Fibroblast of gingiva (primary cell): Measurements from ENCODE around the gene PLPP1.
A peak's percentile ranks its signal among the peaks of the same experiment; 100 is the strongest.
"Not testable (repeated sequence)": the region's sequence is repeated elsewhere in the genome, so short reads cannot be mapped to it uniquely, and the experiment has no call there.

Experiments used
- DNase-seq: peaks from one replicate; pipeline ENCODE4 v3.0.0-alpha.2; 2011; ENCODE audit warnings: low read depth

The PLPP1 gene

GRCh38 chr5:55546947-55547346, 12.2 kb upstream of the PLPP1 start:
- DNase-seq: no peak

DNA sequence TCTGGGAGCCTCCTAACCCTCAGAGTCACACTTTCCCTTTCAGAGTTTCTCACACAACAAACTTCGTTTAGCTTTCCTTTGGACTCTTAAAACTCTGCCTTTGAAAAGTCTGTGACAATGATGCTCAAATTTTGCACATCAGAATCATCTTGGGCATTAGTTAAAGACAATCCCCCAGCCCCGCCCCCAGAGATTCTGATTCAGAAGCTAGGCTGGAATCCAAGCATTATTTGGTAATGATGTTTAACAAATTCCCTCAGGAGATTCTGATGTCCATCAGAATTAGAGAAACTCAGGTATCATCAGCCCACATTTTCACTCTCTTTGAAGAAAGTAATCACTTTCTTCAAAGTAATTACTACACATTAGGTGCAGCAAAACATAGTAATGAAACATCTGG, 9.6 kb upstream of the PLPP1 start:
- no peak for DNase-seq

- no peak for DNase-seq
These were observed 6.4 kb upstream of the PLPP1 start for GRCh38 chr5:55541056-55541635.

GRCh38 chr5:55540525-55540924, 5.8 kb upstream of the PLPP1 start:
- no peak for DNase-seq

DNA sequence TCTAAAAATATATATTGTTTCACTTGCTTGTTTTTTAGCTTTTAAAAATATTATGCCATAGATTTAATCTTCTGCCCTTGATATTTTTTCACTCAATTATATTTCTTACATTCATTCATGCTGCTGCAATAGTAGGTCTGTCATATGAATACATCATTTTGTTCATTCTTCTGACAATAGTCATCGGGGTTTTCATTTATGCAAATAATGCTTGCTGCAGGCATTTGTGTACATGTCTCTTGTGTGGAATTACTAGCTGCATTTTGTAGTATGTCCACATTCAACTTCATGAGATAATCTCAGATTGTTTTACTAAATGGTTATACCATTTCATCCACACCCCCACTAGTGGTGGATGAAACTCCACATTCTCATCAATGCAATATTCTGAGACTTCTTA, 5.3 kb upstream of the PLPP1 start:
- peak; percentile 48 for DNase-seq

- no peak for DNase-seq
These were observed 3.9 kb upstream of the PLPP1 start for GRCh38 chr5:55538661-55539060.

- DNase-seq: not testable (repeated sequence)
These were observed 2.6 kb upstream of the PLPP1 start for GRCh38 chr5:55537315-55537714.

GRCh38 chr5:55535199-55535905, 588 bp upstream of the PLPP1 start:
- no peak for DNase-seq

GRCh38 chr5:55533521-55534435, 986 bp downstream of the PLPP1 start:
- peak; percentile 13 for DNase-seq

DNA sequence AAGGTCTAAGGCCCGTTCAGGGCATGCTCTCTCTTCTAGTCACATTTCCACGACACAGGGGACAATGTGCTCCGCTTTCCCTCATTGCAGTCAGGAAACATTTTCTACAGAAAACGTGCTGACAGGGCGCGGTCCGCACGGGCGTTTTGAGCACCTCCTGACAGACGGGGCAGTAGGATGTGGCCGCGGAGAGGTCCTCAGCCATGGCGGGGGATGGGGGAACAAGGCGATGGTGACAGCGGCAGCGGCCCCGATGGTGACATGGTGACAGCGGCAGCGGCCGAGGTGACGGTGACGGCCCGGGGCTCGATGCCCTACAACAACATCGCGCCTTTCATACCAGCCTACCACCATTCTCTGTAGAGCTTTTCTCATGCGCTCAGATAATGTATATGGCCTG, 4.1 kb downstream of the PLPP1 start:
- DNase-seq: no peak

DNA sequence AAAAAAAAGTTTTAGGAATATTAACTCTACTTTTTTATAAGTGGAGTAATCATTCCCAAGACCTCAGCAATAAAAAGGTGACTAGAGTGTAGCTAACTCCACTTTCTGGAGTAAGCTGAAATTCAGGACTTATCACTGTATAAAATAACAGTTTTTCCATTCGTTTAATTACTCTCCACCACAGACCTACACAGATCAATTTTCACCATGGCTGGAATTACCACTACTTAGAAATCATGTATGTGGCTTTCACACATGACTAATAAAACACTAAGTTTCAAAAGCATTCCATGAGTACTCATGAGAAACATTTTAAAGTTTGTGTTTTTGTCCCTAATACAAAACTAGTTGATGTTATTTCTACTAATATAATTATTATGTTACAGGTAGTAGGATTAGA, 9.9 kb downstream of the PLPP1 start:
- DNase-seq: no peak

DNA sequence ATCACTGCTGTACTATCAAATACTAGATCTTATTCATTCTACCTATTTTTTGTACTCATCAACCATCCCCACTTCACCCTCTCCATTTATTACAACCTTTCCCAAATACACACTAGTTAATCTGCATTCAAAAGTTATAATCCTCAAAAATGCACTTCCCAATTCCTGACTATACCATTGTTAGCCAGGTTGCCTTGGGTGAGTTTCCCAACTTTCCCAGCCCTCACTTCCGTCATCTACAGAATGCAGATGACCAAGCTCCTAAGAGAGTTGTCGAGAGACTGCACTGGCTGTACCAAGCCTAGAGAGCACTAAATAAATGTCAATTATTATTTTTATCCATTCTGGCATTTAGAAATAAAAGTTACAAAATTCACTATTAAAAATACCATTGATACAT, 11.5 kb downstream of the PLPP1 start:
- no peak for DNase-seq

- DNase-seq: no peak
These were observed 12.9 kb downstream of the PLPP1 start for GRCh38 chr5:55521881-55522280.

- peak; percentile 2 for DNase-seq
These were observed 14.5 kb downstream of the PLPP1 start for GRCh38 chr5:55520117-55520839.

GRCh38 chr5:55518831-55519390, 15.9 kb downstream of the PLPP1 start:
- DNase-seq: no peak

DNA sequence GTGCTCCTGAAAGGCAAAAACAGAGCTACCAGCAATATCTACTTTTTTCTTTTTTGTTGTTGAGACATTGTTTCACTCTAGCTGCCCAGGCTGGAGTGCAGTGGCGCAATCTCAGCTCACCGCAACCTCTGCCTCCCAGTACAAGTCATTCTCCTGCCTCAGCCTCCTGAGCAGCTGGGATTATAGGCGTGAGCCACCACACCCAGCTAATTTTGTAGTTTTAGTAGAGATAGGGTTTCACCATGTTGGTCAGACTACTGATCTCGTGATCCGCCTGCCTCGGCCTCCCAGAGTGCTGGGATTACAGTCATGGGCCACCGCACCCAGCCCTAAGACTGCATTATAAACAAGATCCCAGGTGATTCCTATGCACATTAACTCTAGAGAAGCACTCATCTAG, 17.0 kb downstream of the PLPP1 start:
- no peak for DNase-seq

- no peak for DNase-seq
These were observed 23.8 kb downstream of the PLPP1 start for GRCh38 chr5:55511010-55511409.

GRCh38 chr5:55510523-55510880, 24.3 kb downstream of the PLPP1 start:
- no peak for DNase-seq

- no peak for DNase-seq
These were observed 24.8 kb downstream of the PLPP1 start for GRCh38 chr5:55509796-55510522.

DNA sequence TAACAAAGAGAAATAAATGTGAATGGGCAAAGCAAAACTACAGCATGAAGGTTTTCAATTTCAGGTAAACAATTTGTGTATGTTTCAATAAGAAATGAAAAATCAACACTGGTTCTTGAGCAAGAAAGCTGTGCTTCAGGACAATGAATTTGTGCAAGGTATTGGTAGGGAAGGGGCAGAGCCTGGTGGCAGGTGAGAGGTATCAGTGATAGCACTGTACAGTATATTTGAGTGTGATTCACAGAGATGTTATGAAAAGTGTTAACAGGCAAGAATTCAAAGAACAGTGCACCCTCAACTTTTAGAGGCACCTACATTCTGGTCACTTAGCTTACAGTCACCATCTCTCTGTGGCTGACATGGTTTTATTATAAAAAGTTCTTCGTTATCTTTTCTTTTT, 25.7 kb downstream of the PLPP1 start:
- no peak for DNase-seq

- no peak for DNase-seq
These were observed 27.2 kb downstream of the PLPP1 start for GRCh38 chr5:55507574-55507973.
